Stomach (tissue), 4 donors: ENCODE data around the gene PIKFYVE.

Source experiments
- CTCF ChIP-seq, 7 experiments: fragments of 450-650 bp in 4 of 7; fragments of 200-600 bp in 3 of 7; sonication (generic) in 3 of 7; IDR thresholded peaks; one replicate each; pipeline ENCODE4 v1.5.1; 2016 to 2019; ENCODE audit warnings: antibody characterized with exemption in 7 of 7, control low read depth in 2 of 7, mild to moderate bottlenecking in 1 of 7
- EP300 ChIP-seq: sonication (generic); formaldehyde crosslinking; IDR thresholded peaks from one replicate; pipeline ENCODE4 v1.6.1; 2017; ENCODE audit warnings: antibody characterized with exemption
- POLR2A ChIP-seq, 4 donors: fragments of 450-650 bp; IDR thresholded peaks; one replicate each; pipeline ENCODE4 v1.6.1; 2016; ENCODE audit warnings: antibody characterized with exemption in 4 of 4, control low read depth in 2 of 4, mild to moderate bottlenecking in 1 of 4, moderate library complexity in 1 of 4
- POLR2AphosphoS5 ChIP-seq, 3 donors: sonication (generic); formaldehyde crosslinking; IDR thresholded peaks; one replicate each; pipeline ENCODE4 v1.6.1; 2016; ENCODE audit warnings: antibody characterized with exemption in 3 of 3

- TF ChIP-seq CTCF (IDR thresholded peaks at IDR 0.05) (no peak), EP300 (no peak), POLR2A (IDR thresholded peaks at IDR 0.05) (no peak), POLR2AphosphoS5 (IDR thresholded peaks at IDR 0.05) (no peak)
These were observed 88.9 kb downstream of the PIKFYVE start for GRCh38 chr2:208354964-208355381.
